IgD-negative memory B cell (primary cell): ENCODE data around the gene GPR61. TPM values are rescaled to one million over a fixed set of nuclear protein-coding genes. Genes with fewer than 3 reads are reported as not detected.

ENCODE experiments used
- H3K27ac Mint-ChIP-seq, 3 donors: one replicate each; pipeline ENCODE4 v1.8.0; 2020 to 2022; ENCODE audit warnings: mild to moderate bottlenecking in 3 of 3, mixed read lengths in 3 of 3, moderate library complexity in 1 of 3
- H3K27me3 Mint-ChIP-seq: one replicate; pipeline ENCODE4 v1.8.0; 2021; ENCODE audit warnings: mixed read lengths
- H3K36me3 Mint-ChIP-seq: one replicate; pipeline ENCODE4 v1.8.0; 2020; ENCODE audit warnings: mild to moderate bottlenecking, mixed read lengths
- H3K4me1 Mint-ChIP-seq, 3 donors: one replicate each; pipeline ENCODE4 v1.8.0; 2020 to 2022; ENCODE audit warnings: mixed read lengths in 3 of 3, mild to moderate bottlenecking in 1 of 3
- H3K4me3 Mint-ChIP-seq, 4 donors: one replicate each; pipeline ENCODE4 v1.8.0; 2020 to 2022; ENCODE audit warnings: mild to moderate bottlenecking in 4 of 4, mixed read lengths in 4 of 4, moderate library complexity in 3 of 4
- H3K9me3 Mint-ChIP-seq, 3 donors: one replicate each; pipeline ENCODE4 v1.8.0; 2020 to 2021; ENCODE audit warnings: mixed read lengths in 3 of 3, mild to moderate bottlenecking in 1 of 3
- polyA plus RNA-seq: library from polyadenylated mRNA; unstranded; fragments of 300-500 nt; fragmentation: Illumina TruSeq; gene quantifications from one replicate; pipeline ENCODE4 v1.2.3, GENCODE V29; 2021

Gene GPR61, protein sequence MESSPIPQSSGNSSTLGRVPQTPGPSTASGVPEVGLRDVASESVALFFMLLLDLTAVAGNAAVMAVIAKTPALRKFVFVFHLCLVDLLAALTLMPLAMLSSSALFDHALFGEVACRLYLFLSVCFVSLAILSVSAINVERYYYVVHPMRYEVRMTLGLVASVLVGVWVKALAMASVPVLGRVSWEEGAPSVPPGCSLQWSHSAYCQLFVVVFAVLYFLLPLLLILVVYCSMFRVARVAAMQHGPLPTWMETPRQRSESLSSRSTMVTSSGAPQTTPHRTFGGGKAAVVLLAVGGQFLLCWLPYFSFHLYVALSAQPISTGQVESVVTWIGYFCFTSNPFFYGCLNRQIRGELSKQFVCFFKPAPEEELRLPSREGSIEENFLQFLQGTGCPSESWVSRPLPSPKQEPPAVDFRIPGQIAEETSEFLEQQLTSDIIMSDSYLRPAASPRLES
- not detected for polyA plus RNA-seq

DNA sequence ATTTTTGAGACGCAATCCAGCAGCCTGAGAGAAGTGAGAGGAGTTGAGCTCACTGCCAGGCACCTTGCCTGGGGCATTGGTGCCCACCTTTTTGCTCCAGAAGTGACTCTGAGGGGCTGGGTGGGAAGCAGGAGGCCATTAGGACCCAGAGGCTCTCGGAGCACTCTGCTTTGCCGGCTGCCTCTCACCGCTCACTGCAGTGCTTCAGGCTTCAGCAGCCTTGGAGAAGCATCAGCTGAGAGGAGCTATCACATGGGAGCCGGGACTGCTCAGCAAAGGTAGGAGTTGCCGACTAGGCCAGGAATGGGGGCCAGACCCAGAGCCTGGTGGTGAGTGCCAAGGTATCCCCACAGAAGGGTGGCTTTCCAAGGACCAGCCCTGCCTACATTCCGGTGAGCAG is at the start of gene GPR61:
GPR61 (plus strand) TSS at position 197 of the 400 bp plus-strand sequence. CDS start 3,151 bp downstream, outside the sequence.
- no peaks in the 10 kb centered on the region for H3K36me3 Mint-ChIP-seq
- no peak within 1 kb of the TSS for H3K4me3 Mint-ChIP-seq
- no peaks in the 10 kb centered on the region for H3K9me3 Mint-ChIP-seq
- H3K27ac Mint-ChIP-seq: peak within 1 kb of the TSS in 1 of 3 donors; percentile 91
- H3K4me1 Mint-ChIP-seq: no peaks in the 10 kb centered on the region
- H3K27me3 Mint-ChIP-seq: no peaks in the 10 kb centered on the region

DNA sequence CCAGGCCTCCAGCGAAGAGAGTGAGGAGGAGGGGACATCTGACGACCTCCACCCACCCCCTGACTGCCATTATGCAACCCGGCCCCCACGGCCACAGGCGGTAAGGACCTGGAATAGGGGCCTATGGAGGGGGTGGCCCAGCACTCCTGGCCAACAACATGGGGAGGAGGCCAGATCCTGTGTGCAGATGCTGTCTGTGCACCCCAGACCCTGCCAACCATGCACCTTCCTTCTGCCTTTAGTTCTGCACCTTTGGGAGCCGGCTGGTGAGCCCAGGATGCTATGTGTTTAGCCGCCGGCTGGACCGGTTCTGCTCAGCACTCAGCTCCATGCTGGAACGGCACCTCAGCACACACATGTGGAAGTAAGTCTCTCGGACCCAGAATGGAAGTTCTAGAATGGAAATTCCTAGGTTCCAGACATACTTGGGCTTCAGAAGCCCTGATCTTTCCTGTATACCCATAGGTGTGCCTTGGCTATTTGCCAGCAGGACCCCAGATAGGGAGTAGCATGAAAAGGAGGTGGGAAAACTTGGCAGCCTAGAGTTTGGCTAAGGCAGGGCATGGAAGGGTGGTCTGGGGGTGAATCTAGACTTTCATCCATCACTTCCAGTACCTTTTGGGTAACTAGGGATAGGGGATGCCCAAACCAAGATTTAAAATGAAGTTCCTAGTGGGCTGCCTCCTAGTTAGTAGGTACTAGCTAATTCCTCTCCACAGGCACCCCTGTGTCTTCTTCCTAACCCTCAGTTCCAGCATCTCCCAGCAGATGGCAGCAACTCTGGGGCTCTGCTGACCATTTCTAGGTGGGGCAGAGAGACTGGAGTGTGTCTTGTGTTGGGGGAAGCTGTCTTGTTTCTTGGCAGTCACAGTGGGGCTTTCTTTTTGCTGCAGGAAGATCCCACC is 49.4 kb upstream of the GPR61 start:
- peaks cover 7 to 18% (median 12%) of the 10 kb centered on the region in 3 donors for H3K4me1 Mint-ChIP-seq
- H3K27ac Mint-ChIP-seq: peak overlapping the region in 2 of 3 donors; percentile 23 to 96
- peak overlapping the region in 1 of 4 donors; percentile 92 for H3K4me3 Mint-ChIP-seq
- no peaks in the 10 kb centered on the region for H3K27me3 Mint-ChIP-seq
- H3K9me3 Mint-ChIP-seq: no peaks in the 10 kb centered on the region
- no peaks in the 10 kb centered on the region for H3K36me3 Mint-ChIP-seq

DNA sequence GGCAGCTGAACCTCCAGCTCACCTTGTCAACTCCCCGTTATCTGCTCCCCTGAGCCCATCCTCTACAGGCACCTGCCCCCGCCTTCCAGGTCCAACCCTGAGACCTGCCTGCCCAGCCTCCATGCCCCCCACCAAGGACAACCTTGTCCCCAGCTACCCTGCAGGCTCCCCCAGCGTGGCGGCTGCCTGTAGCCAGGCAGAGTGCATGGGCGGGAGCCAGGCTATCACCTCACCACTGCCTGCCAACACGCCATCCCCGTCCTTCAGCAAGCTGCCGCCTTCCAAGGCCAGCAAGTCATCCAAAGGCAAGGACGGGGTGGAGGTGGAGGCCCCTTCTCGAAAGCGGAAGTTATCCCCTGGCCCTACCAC is 48.8 kb upstream of the GPR61 start:
- Mint-ChIP-seq H3K36me3 (no peaks in the 10 kb centered on the region), H3K4me1 (peaks cover 11 to 15% (median 14%) of the 10 kb centered on the region in 3 donors), H3K9me3 (no peaks in the 10 kb centered on the region), H3K27me3 (no peaks in the 10 kb centered on the region), H3K4me3 (peak overlapping the region in 1 of 4 donors; percentile 92), H3K27ac (peak overlapping the region in 2 of 3 donors; percentile 23 to 96)

DNA sequence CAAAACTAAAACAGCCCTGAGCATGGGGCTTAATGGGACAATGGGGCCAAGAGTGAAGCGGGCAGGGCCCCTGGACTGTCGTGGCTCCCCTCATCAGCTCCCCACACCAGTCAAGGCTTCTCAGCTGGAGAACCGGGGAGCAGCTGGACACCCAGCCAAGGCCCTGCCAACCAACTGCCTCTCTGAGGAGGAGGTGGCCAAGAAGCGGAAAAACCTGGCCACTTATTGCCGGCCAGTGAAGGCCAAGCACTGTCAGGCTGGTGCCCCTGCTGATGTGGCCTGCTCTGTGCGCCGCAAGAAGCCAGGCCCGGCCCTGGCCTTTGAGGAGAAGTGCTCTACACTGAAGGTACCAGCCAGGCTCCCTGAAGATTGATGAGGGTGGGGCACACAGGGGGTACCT is 48.3 kb upstream of the GPR61 start:
- H3K27me3 Mint-ChIP-seq: no peaks in the 10 kb centered on the region
- no peaks in the 10 kb centered on the region for H3K36me3 Mint-ChIP-seq
- H3K27ac Mint-ChIP-seq: no peak overlapping the region
- no peak overlapping the region for H3K4me3 Mint-ChIP-seq
- H3K9me3 Mint-ChIP-seq: no peaks in the 10 kb centered on the region
- peaks cover 15 to 20% (median 16%) of the 10 kb centered on the region in 3 donors for H3K4me1 Mint-ChIP-seq

DNA sequence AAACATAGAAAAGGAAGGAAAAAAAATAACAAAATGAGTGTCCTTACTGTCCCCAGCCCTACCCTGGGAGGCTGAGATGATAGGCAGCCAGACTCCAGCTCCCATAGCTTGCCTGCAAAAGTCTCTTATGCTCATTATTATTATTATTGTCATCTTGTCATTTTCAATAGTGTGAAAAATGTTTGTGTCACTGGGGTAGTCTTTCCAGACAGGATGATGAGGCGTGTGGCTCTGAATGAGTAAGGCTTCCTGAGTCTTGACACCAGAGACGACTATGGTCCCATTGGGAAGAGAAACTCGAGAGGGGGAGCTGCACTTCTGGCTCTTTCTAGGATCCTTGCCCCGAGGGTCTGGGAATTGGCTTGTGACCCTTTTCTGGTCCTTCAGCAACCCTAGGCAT is 46.9 kb upstream of the GPR61 start:
- H3K4me1 Mint-ChIP-seq: peaks cover 23 to 27% (median 24%) of the 10 kb centered on the region in 3 donors
- H3K9me3 Mint-ChIP-seq: no peaks in the 10 kb centered on the region
- H3K36me3 Mint-ChIP-seq: no peaks in the 10 kb centered on the region
- no peaks in the 10 kb centered on the region for H3K27me3 Mint-ChIP-seq
- peak overlapping the region in 2 of 3 donors; percentile 23 to 72 for H3K27ac Mint-ChIP-seq
- H3K4me3 Mint-ChIP-seq: peak overlapping the region in 2 of 4 donors; percentile 41 to 60

DNA sequence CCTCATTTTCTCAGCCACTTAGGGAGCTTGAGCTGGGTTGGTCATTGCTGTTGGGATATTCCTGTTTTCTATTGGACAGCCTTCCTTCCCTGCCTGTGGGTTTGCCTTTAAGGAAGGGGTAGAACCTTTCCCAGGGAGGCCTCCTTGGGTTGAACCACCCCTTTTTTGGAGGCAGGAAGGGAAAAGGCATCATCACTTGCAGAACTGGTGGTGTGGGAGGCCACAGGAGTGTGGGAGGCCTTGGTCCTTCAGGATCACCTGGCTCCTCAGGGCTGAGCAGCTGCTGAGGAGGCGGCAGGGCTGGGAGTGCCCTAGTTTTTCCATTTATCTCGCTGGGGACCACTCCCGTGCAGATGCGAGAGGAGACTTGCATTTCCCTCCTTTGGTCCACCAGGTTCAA is 46.4 kb upstream of the GPR61 start:
- Mint-ChIP-seq H3K27me3 (no peaks in the 10 kb centered on the region), H3K36me3 (no peaks in the 10 kb centered on the region), H3K4me1 (peaks cover 24 to 27% (median 25%) of the 10 kb centered on the region in 3 donors), H3K4me3 (peak overlapping the region; percentile 37 to 99 (median 96)), H3K9me3 (no peaks in the 10 kb centered on the region), H3K27ac (peak overlapping the region in 1 of 3 donors; percentile 96)

DNA sequence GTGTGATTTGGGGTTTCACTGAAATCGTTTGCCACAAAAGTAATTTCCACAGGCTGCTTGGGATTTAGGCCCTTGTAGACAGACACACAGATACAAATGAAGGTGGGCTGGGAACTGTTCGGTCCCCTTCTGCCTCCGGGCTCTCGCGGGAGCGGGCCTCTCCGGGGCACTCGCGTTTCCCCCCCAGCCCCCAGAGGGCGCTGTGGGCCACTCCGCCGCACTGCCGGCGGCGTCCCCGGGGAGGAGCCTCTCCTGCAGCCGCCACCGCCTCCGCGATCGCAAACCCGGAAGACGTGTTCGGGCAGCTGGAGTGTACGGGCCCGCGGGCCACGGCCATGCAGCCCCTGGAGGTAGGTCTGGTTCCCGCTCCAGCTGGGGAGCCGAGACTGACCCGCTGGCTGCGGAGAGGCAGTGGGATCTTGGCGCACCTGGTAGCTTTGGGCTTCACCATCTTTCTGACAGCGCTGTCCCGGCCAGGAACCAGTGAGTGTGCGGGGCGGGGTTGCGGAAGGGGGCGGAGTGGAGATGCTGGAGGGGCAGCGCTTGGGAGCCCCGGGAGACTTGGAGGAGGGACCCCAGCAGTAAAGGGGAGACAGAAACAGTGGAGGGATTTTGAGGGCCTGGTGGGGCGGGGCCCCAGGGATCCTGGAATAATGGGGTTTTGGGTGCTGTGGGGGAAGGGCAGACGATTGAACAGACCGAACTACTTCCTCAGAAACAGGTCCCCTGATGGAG is 45.7 kb upstream of the GPR61 start, which contains the start of gene CYB561D1:
CYB561D1 (plus strand) TSS at position 290 of the 735 bp plus-strand sequence; CDS start at position 336, 46 bp downstream.
- H3K36me3 Mint-ChIP-seq: no peaks in the 10 kb centered on the region
- peak within 1 kb of the TSS; percentile 88 to 96 (median 94) for H3K27ac Mint-ChIP-seq

DNA sequence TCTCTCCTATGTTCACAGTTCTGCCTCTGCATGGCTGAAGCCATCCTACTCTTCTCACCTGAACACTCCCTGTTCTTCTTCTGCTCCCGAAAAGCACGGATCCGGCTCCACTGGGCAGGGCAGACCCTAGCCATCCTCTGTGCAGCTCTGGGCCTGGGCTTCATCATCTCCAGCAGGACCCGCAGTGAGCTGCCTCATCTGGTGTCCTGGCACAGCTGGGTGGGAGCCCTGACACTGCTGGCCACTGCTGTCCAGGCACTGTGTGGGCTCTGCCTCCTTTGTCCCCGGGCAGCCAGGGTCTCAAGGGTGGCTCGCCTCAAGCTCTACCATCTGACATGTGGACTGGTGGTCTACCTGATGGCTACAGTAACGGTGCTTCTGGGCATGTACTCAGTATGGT is 43.9 kb upstream of the GPR61 start:
- H3K4me1 Mint-ChIP-seq: peaks cover 23 to 26% (median 24%) of the 10 kb centered on the region in 3 donors
- no peaks in the 10 kb centered on the region for H3K27me3 Mint-ChIP-seq
- H3K27ac Mint-ChIP-seq: peak overlapping the region in 2 of 3 donors; percentile 28 to 77
- H3K36me3 Mint-ChIP-seq: no peaks in the 10 kb centered on the region
- no peaks in the 10 kb centered on the region for H3K9me3 Mint-ChIP-seq
- H3K4me3 Mint-ChIP-seq: peak overlapping the region in 3 of 4 donors; percentile 95 to 97 (median 97)

More for the DNA sequence above, 45.7 kb upstream of the GPR61 start, which contains the start of gene CYB561D1:
- peak within 1 kb of the TSS; percentile 95 to 99 (median 97) for H3K4me3 Mint-ChIP-seq
- peaks cover 24 to 27% (median 27%) of the 10 kb centered on the region in 3 donors for H3K4me1 Mint-ChIP-seq
- no peaks in the 10 kb centered on the region for H3K9me3 Mint-ChIP-seq
- no peaks in the 10 kb centered on the region for H3K27me3 Mint-ChIP-seq

DNA sequence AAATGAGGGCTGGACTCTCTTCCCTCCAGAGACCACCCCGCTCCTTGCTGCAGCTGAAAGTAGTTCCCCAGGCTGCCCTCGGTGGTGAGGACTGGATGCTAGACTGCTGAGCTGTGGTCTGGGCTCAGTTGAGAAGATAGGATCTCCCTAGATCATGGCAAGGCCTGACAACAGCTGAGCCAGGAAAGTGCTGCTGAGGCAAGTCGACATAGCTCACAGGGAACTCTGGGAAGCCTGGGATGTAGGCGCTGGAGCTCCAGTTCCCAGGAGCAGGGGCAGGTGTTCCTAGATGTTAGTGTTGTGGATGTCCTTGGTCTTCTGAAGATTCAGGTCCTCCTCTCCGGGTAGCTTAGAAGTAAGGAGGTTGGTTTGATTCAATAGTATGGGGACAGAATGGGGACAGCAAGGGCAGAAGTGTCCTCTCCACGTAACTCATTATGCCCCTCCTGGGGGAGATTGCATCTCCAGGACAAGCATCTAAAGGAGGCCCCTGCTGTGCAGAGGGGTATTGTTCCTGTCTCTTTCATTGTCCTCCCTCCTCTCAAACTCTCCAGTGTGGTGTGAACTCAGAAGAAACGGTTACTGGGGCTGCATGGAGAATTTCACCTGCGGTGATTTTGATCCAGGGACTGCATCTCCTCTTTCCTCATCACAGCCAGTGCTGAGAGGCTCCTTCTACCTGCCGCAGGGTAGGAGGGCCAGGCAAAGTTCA is 42.1 kb upstream of the GPR61 start:
- H3K9me3 Mint-ChIP-seq: no peaks in the 10 kb centered on the region
- H3K36me3 Mint-ChIP-seq: no peaks in the 10 kb centered on the region
- no peaks in the 10 kb centered on the region for H3K27me3 Mint-ChIP-seq
- H3K4me1 Mint-ChIP-seq: peaks cover 22 to 31% (median 27%) of the 10 kb centered on the region in 3 donors
- peak overlapping the region in 3 of 4 donors; percentile 22 to 57 (median 45) for H3K4me3 Mint-ChIP-seq
- no peak overlapping the region for H3K27ac Mint-ChIP-seq

DNA sequence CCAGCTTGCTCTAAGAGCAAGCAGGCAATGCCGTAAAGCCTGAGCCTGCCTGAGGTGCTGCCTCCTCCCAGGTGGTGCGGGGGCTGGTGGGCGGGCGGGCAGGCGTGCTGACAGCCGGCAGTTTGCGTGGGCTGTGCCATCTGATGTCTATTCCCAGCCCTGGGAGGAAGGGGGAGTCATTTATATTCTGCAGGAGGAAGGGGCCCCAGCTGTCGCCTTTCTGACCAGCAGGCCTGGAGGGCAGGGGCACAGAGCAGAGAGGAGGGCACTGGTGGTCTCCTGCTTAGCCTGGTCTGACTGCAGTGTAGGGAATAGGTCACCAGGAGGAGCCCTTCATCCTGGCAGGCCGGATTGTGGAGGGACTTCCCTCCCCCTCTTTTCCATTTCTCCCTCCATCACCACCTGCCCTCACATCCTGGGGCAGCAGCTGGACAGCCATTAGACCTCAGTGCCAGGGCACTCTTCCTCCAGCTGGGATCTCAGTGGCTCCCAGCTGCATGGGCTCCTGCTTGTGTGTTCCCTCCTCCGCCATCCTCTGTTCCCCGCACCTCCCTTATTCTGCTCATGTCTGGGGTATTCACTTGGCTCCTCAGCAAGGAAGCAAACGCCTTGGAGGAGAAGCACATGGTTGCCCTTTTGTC is 41.4 kb upstream of the GPR61 start:
- H3K36me3 Mint-ChIP-seq: no peaks in the 10 kb centered on the region
- H3K4me1 Mint-ChIP-seq: peaks cover 26 to 36% (median 27%) of the 10 kb centered on the region in 3 donors
- H3K27me3 Mint-ChIP-seq: no peaks in the 10 kb centered on the region
- no peaks in the 10 kb centered on the region for H3K9me3 Mint-ChIP-seq
- H3K4me3 Mint-ChIP-seq: peak overlapping the region in 2 of 4 donors; percentile 22 to 45
- no peak overlapping the region for H3K27ac Mint-ChIP-seq

DNA sequence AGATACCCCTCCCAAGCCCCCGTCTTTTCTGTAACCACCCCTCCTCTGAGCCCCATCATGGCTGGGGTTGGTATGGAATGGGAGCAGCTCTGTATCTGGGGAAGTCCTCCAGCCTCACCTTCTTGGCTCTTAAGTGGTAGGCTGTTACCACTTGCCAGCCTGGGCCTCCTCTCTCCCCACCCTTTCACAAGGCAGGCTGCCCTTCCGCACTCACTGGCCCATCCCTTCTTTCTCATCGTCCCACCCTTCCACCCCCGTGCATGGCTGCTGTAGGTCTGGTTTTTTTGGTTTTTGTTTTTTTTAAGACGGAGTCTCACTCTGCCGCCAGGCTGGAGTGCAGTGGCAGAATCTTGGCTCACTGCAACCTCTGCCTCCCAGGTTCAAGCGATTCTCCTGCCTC is 40.6 kb upstream of the GPR61 start:
- Mint-ChIP-seq H3K4me3 (peak overlapping the region in 1 of 4 donors; percentile 60), H3K36me3 (no peaks in the 10 kb centered on the region), H3K27me3 (no peaks in the 10 kb centered on the region), H3K27ac (no peak overlapping the region), H3K9me3 (no peaks in the 10 kb centered on the region), H3K4me1 (peaks cover 26 to 36% (median 27%) of the 10 kb centered on the region in 3 donors)

DNA sequence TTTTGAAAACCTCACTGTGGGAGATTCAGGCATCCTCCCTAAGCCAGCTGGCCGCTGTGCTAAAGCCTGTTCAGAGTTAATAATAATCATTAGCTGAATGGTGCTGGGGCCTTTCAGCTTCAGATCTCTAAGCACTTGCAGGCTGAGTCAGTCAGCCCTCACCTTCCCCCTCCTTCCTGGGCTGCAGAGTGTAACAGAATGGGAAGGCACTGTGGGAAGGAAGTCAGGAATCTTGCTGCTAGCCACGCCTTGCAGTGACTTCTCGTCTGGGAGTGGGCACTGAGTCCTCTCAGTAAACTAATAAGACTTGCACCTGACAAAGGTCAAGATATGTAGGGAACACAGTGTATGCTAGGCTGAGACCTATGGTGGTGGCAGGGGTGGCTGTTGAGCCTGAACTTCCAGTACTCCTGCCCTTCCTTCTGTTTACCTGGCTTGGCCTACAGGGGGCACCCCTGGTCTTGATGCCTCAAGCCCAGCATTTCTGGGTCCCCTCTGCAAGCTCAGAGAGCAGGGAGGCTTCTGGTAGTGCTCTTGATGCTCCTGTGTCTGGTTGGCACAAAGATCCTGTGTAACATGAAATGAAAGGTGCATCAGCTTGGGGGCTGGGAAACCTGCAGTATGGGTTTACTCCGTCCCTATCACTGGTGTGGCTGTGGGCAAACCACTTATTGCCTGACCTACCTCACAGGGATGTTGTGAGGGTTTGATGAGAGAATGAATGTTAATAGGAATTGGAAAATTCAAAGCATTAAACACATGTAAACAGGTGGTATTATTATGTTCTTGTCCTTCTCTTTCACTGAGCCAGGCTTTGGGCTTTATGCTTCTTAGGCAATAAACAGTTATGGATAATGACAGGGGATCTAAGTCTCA is 39.8 kb upstream of the GPR61 start:
- peak overlapping the region in 1 of 4 donors; percentile 60 for H3K4me3 Mint-ChIP-seq
- H3K27me3 Mint-ChIP-seq: no peaks in the 10 kb centered on the region
- no peaks in the 10 kb centered on the region for H3K36me3 Mint-ChIP-seq
- peak overlapping the region in 2 of 3 donors; percentile 39 to 80 for H3K27ac Mint-ChIP-seq
- H3K9me3 Mint-ChIP-seq: no peaks in the 10 kb centered on the region
- H3K4me1 Mint-ChIP-seq: peaks cover 22 to 35% (median 23%) of the 10 kb centered on the region in 3 donors
